ENCODE data around the gene SECTM1. TPM values are rescaled to one million over a fixed set of nuclear protein-coding genes. Genes with fewer than 3 reads are reported as not detected.
"Not testable (repeated sequence)": the region's sequence is repeated elsewhere in the genome, so short reads cannot be mapped to it uniquely, and the experiment has no call there.

The SECTM1 gene
- polyA plus RNA-seq = 10 to 100 TPM in 2 of 3 donors, 1 to 10 TPM in 1; 3.8 to 24.1 (median 16.4) TPM

GRCh38 chr17:82333279-82334171, at the start of gene SECTM1:
TSS of gene SECTM1 (minus strand) at chr17:82333766. CDS start at chr17:82327240, 6,526 bp downstream.
- WGBS, 3 donors = 1 to 6% (median 2%) methylated on average over 62 to 90 of the region's 90 CpGs
- H3K27ac ChIP-seq (ENCODE audit: low read depth, low read length) = no peak within 1 kb of the TSS

DNA sequence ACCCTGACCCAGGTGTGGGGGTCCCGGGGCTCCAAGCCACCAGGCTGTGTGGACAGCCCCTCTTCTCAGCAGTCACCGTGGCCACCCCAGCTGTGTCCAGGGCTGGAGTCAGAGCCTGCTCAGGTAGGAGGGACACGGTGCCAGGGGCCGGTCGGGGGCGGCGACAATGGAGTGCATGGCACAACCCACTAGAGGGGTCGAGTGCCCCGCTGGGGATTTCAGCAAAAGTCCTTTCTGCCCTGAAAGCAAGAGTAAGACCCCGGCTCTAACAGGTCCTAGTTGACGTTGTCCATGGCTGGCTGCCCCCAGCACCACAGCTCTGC, 49.3 kb upstream of the SECTM1 start:
- no peak overlapping the region for H3K27ac ChIP-seq (ENCODE audit: low read depth, low read length)
- 79 to 86% (median 83%) methylated on average over 11 of the region's 11 CpGs for WGBS, 3 donors

DNA sequence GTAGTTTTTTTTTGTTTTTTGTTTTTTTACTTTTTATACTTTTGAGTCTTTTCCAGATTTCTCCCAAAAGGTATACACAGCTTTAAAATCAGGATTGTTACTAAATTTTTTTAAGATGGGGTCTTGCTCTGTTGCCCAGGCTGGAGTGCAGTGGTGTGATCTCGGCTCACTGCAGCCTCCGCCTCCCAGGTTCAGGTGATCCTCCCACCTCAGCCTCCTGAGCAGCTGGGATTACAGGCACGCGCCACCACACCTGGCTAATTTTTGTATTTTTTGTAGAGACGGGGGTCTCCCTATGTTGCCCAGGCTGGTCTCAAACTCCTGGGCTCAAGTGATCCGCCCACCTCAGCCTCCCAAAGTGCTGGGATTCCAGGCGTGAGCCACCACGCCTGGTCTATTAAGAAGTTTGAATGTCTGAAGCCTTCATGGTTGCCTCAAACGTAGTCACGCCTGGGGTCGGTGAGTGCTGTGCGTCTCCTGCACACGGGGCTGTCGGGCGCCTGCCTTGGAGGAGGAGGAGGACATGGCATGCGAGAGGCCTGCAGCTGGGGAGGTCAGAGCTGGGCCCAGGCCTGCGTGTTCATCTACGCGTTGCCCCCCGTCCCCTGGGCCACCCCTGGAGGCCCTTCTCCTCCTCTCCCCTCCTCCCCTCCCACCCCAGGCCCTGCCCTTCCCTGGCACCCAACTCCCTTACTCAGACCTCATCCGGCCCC, 48.8 kb upstream of the SECTM1 start:
- H3K27ac ChIP-seq (ENCODE audit: low read depth, low read length) = not testable (repeated sequence)
- WGBS, 3 donors = 86 to 88% (median 87%) methylated on average over 20 to 21 of the region's 21 CpGs

DNA sequence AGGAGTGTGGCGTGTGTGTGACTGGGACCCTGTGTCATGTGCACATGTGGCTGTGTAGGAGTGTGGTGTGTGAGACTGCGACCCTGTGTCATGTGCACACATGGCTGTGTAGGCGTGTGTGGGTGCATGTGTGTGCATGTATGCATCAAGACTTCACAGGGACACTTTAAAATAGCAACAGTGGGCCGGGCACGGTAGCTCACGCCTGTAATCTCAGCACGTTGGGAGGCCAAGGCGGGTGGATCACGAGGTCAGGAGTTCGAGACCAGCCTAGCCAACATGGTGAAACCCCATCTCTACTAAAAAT, 48.1 kb upstream of the SECTM1 start:
- not testable (repeated sequence) for H3K27ac ChIP-seq (ENCODE audit: low read depth, low read length)
- 76 to 79% (median 76%) methylated on average over 10 of the region's 10 CpGs for WGBS, 3 donors

- WGBS, 3 donors = 56 to 65% (median 58%) methylated on average over 23 of the region's 23 CpGs
- H3K27ac ChIP-seq (ENCODE audit: low read depth, low read length) = no peak overlapping the region
These were observed 47.5 kb upstream of the SECTM1 start for GRCh38 chr17:82380860-82381702.

DNA sequence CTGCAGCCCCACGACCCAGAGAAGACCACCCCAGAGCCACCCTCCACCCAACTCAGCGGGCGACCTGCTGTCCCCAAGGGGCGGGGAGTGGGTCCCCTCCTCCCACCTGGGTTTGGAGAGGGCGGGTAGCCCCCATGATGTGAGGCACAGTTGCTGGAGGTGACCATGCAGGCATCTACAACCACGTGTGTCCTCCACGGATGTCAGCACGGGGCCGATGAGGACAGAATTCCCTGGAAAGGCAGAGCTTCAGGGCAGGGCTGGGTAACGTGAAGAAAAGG, 45.1 kb upstream of the SECTM1 start:
- 61 to 68% (median 66%) methylated on average over 10 of the region's 10 CpGs for WGBS, 3 donors
- H3K27ac ChIP-seq (ENCODE audit: low read depth, low read length) = no peak overlapping the region

GRCh38 chr17:82377924-82378740, 44.6 kb upstream of the SECTM1 start:
- 76 to 82% (median 77%) methylated on average over 31 of the region's 31 CpGs for WGBS, 3 donors
- no peak overlapping the region for H3K27ac ChIP-seq (ENCODE audit: low read depth, low read length)

GRCh38 chr17:82377294-82377693, 43.7 kb upstream of the SECTM1 start:
- 43 to 72% (median 54%) methylated on average over 2 to 3 of the region's 5 CpGs for WGBS, 3 donors
- not testable (repeated sequence) for H3K27ac ChIP-seq (ENCODE audit: low read depth, low read length)

DNA sequence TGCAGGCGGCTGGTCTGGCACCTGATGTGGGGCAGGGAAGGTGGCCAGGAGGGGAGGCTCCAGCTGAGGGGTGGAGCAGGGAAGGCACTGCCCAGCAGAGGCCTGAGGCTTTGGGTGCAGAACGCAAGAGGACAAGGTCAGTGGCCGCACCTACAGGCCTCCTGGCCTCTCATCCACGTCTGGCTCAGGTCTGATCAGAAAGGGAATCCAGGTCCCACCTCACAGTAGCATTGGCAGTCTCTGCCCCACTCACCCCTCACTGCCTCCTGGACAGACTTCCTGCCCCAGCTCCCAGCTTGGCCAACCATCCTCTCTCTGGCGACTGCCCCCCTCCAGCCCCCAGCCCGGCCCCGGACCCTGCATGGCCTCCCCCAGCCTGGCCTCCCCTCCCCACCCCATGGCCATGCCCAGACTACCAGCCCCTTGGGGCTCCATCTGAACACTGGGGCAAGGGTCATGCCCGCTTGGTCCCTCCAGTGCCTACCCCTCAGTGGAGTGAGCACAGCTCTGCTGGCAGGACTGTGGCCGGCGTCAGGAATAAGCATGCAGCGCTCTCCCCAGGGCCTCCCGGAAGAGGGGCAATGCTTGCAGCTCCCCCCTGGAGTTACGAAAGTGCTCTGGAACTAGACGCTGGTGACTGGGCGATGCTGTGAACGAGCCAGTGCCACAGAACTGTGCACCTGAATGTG, 42.6 kb upstream of the SECTM1 start:
- H3K27ac ChIP-seq (ENCODE audit: low read depth, low read length) = no peak overlapping the region
- 66 to 73% (median 71%) methylated on average over 16 of the region's 16 CpGs for WGBS, 3 donors

DNA sequence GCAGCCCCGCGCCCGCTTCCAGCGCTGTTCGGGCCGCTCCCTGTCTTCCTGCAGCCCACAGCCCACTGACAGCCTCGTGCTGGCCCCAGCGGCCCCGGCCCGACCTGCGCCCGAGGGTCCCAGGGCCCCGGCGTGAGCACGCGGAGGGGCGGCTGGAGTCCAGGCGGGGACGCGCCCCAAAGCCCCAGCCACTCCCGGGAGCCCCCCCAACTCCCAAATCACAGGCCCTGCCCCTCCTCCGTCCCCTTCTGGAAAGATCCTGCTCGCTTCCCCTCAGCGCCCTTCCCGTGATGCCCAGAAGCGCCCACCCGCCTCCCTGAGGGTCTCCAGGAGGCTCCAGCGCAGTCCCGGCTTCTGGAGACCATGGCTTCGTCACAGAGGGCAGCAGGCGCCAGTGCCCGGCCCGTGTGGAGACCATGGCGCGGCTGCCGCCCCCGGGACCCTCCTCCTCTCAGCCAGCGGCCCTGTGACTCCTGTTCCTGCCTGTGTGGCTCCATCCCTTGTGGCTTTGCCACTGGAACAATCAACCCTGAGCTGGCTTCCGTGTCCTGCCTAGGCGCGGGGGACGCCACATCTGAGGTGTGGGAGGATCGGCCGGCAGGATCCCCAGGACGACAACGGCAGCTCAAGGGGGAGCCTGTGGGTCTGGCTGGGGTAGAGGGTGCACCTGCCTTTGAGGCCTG, 41.9 kb upstream of the SECTM1 start:
- WGBS, 3 donors = 48 to 70% (median 54%) methylated on average over 38 to 46 of the region's 46 CpGs
- H3K27ac ChIP-seq (ENCODE audit: low read depth, low read length) = no peak overlapping the region

DNA sequence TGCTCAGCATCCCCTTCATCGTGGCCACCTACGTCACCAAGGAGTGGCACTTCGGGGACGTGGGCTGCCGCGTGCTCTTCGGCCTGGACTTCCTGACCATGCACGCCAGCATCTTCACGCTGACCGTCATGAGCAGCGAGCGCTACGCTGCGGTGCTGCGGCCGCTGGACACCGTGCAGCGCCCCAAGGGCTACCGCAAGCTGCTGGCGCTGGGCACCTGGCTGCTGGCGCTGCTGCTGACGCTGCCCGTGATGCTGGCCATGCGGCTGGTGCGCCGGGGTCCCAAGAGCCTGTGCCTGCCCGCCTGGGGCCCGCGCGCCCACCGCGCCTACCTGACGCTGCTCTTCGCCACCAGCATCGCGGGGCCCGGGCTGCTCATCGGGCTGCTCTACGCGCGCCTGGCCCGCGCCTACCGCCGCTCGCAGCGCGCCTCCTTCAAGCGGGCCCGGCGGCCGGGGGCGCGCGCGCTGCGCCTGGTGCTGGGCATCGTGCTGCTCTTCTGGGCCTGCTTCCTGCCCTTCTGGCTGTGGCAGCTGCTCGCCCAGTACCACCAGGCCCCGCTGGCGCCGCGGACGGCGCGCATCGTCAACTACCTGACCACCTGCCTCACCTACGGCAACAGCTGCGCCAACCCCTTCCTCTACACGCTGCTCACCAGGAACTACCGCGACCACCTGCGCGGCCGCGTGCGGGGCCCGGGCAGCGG, 41.2 kb upstream of the SECTM1 start:
- 31 to 59% (median 32%) methylated on average over 67 to 79 of the region's 79 CpGs for WGBS, 3 donors
- no peak overlapping the region for H3K27ac ChIP-seq (ENCODE audit: low read depth, low read length)

- 85 to 91% (median 88%) methylated on average over 32 to 37 of the region's 37 CpGs for WGBS, 3 donors
- no peak overlapping the region for H3K27ac ChIP-seq (ENCODE audit: low read depth, low read length)
These were observed 40.4 kb upstream of the SECTM1 start for GRCh38 chr17:82373731-82374625.

GRCh38 chr17:82373072-82373452, 39.5 kb upstream of the SECTM1 start:
- not testable (repeated sequence) for H3K27ac ChIP-seq (ENCODE audit: low read depth, low read length)
- 85 to 94% (median 86%) methylated on average over 10 of the region's 10 CpGs for WGBS, 3 donors

DNA sequence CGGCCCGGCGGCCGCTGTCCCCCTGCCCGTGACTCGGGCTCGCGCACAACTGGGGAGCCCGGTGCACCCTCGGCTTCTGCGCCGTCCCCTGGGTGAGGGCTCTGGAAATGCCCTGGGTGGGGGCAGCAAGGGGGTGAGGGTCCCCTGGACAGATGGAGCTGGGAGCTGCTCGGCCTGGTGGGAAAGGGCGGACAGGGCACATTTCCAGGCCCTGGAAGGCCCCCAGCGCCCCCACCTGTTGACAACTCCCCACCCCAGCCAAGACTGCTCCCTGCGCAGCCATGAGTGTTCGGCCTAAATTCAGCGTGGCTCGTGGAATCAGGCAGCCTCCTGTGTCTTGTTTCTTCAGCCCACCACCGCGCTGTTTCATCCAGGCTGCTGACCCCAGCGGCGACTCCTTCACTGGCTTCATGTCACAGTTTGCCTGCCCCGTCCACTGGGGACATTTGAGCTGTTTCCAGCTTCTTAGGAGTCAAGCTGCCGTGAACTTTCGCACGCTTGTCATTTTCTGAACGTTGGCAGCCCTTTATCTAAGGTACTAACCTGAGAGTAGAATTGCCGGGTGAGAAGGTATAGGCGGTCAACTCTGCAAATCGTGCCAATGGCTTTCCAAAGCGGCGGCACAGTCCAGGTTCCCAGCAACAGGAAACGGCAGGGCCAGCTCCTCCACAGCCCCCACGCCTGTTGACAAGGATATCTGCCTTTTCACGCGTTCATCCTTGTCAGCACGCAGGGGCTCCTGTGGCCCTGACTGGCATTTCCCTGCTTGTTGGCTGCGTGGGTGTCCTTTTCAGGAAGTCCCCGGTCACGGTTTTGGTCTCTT, 38.9 kb upstream of the SECTM1 start:
- 22 to 46% (median 37%) methylated on average over 41 of the region's 41 CpGs for WGBS, 3 donors
- no peak overlapping the region for H3K27ac ChIP-seq (ENCODE audit: low read depth, low read length)
